Measurements from ENCODE around the gene MCCC1.
"Not testable (repeated sequence)": the region's sequence is repeated elsewhere in the genome, so short reads cannot be mapped to it uniquely, and the experiment has no call there.

Gene MCCC1

DNA sequence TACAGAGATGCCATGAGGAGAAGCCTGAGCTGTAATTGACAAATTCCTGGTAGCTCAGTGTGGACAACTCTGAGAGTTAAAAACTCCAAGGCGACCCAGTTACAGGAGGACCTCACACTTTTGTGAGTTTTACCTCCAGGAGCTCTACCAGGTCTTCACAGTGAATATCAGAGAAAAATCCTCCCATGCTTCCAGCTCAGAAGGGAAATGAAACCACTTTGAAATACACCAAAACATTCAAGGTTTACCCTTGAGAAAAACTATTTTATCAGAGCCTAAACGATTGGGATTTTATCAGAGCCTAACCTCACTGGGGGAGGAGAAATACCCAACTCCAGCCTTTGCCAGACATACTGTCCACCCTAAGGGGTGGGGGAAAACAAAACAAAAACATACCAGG lies 52.4 kb downstream of the MCCC1 start:
- DNase-seq (ENCODE audit: low spot score) = no peak

DNA sequence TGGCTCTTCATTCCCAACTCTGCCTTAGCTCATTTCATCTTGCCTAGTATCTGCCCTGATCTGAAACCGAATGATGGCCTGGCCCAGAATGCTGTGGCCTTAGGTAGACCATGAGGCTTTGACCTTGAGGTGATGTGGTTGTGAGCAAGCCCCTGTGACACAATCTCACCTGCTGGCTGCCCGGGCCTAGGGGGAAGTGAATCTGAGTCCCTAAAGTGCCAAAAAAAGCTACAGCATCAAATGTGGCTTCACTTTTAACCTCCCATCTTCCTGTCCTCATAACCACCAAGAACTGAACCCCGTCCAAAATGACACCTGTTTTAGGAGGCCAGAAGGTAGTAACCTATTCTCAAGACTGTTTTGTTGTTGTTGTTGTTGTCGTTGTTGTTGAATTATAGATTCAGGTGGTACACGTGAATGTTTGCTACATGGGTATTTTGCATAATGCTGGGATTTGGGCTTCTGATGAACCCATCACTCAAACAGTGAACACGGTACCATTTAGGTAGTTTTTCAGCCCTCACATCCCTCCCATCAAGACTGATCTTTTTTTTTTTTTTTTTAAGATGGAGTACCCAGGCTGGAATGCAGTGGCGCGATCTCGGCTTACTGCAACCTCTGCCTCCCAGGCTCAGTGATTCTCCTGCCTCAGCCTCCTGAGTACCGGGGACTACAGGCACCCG lies 54.6 kb downstream of the MCCC1 start:
- no peak for DNase-seq (ENCODE audit: low spot score)

DNA sequence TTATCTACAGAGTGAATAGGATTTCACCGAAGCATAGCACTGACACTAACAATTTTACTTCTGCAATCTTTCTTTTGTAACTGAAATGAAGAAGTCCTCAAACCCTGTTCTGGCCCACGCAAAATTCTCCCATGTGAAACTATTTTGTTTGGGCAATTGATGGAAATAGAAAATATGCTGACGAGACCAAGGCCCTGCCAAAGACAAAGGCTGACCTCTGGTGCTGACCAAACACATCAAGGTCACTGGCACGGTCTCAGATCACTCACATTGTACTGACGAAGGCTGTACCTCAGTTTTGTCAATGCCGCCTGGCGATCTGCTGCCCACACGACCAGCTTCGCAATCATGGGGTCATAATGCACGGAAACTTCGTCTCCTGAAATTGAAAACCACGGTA lies 60.5 kb downstream of the MCCC1 start:
- DNase-seq (ENCODE audit: low spot score) = no peak

- no peak for DNase-seq (ENCODE audit: low spot score)
Observed at GRCh38 chr3:183038221-183038620, 61.1 kb downstream of the MCCC1 start.

DNA sequence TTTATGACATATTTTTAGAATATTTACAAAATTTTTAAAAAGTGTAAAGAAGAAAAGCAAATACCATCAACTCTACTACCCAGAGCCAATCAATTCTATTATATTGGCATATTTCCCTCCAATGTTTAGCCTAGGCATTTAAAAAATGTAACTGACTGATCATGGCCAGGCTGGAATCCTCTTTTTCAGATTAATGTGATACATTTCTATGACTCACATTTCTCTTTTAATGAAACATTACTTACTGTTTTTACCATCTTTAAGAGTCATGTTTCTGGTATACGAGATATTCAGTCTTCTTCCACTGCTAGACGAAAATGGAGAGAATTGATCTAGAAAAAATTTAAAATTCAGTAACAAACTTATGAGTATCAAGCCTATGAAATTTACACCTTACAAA lies 65.5 kb downstream of the MCCC1 start:
- DNase-seq (ENCODE audit: low spot score) = no peak

DNA sequence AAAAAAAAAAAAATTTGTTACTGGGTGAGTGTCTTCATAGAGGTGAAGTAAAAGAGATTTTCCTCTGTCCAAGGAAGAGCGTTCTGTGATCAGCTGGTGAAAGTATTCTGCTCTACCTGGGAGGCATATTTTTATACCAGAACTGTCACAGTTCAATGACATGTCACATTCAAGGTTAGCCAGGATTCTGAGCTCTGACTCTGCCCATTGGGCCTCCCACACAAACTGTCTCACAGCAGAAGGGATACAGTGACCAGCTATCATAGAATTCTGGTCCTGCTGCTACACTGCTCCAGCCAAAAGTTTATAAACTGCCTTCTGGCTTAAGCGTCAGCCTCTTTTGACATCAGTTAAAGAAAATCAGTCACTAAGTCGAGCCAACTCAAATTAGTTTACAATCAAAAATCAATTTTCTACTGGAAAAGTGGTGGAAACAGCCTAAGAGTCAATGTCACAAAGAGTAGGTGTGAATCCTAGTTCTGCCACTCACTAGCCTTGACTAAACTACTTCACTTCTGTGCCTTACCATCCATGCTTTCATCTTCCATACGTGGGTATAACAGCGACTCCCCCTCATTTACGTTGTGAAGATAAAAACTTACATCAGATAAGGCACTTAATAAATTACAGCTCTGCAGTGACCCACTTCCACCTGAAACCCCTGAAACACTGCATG lies 66.3 kb downstream of the MCCC1 start:
- no peak for DNase-seq (ENCODE audit: low spot score)

GRCh38 chr3:183031826-183032225 lies 67.5 kb downstream of the MCCC1 start:
- no peak for DNase-seq (ENCODE audit: low spot score)

GRCh38 chr3:183028416-183028815 lies 70.9 kb downstream of the MCCC1 start:
- no peak for DNase-seq (ENCODE audit: low spot score)

DNA sequence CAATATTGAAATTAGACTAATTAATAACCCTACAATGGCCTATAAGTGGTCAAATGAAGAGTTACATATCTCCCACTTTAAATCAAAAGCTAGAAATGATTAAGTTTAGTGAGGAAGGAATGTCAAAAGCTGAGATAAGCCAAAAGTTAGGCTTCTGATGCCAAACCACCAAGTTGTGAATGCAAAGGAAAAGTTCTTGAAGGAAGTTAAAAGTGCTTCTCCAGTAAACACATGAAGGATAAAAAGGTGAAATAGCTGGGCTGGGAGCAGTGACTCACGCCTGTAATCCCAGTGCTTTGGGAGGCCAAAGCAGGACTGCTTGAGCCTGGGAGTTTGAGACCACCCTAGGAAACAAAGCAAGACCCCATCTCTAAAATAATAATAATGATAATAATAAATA lies 72.0 kb downstream of the MCCC1 start:
- no peak for DNase-seq (ENCODE audit: low spot score)

DNA sequence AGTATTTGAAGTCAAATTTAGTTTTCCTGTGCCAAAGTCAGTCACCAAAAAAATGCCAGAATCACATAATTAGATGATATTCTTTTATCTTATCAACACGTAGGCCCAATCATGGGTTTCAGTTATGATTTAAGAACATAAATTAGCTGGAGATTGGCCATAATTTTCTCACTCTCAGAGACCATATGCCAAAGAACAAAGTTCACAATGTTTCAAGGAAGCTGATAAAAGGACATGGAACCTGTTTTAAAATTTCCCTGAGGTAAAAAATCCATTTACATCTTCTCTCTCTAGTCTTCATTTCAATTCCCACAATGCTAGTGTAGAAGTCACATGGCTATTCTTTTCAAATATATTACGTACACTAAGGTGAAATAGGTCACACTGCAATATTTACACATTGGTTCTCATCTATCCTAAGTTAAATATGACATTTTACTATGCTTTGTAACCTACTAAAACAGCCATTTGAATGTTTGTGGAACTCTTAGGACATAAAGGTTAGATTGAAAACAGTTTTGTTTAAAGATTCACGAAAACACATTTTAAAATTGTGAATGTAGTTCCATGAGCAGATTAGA lies 76.3 kb downstream of the MCCC1 start:
- DNase-seq (ENCODE audit: low spot score) = no peak

GRCh38 chr3:183018421-183019192 lies 80.7 kb downstream of the MCCC1 start:
- no peak for DNase-seq (ENCODE audit: low spot score)

DNA sequence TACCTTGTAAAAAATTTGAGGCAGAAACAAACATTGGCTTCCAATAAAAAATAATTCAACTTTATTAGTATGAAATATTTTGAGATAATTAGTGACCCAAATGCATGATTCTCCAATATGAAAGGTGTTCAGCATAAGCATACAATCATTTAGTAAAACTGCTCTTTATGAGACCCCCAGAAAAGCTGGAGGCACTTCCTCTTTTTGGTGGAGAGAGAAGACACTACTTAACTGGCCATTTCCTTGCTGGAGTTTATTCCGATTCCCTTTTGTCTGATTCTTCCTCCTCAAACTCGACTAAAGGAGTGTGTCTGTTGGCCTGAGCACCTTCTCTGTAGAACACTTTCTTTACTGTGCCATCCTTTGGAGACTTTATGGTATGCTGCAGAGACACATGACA lies 84.1 kb downstream of the MCCC1 start:
- no peak for DNase-seq (ENCODE audit: low spot score)

GRCh38 chr3:183013856-183014255 lies 85.4 kb downstream of the MCCC1 start:
- DNase-seq (ENCODE audit: low spot score) = no peak

DNA sequence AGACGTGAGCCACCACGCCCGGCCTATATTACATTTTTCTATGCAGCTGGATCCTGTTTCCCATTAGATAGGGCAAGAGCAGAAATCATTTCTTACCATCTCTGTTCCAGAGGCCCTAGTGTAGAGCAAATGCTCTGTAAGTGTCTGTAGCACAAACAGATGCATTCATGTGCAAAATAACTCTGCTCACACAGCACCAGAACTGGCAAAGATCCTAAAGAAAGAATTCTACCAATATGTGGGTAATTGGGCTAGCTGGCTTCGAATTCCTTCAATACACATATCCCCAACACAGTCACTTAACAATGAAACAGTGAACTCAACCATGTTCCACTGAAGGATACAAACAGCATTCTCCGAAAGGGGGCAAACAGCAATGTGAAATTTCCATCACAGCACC lies 86.2 kb downstream of the MCCC1 start:
- DNase-seq (ENCODE audit: low spot score) = no peak

DNA sequence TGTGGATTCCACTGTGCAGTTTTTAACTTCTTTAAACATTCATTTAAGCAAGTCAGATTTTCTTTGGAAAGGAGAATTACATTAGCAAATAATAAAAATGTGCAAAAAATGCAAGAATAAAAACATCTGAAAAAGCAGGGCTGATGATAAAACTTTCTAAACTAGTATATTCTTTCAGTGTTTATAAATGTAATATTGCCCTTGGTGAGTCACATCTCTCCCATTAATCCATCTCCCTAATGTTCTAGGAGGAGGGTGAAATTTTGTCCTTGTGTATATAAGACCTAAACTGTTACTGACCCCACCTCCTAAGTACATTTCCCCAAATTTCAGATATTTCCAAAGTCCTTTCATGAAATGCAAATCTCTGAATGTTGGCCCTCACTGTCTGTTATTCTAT lies 90.5 kb downstream of the MCCC1 start:
- DNase-seq (ENCODE audit: low spot score) = no peak

- no peak for DNase-seq (ENCODE audit: low spot score)
Observed at GRCh38 chr3:183008303-183008702, 91.0 kb downstream of the MCCC1 start.

DNA sequence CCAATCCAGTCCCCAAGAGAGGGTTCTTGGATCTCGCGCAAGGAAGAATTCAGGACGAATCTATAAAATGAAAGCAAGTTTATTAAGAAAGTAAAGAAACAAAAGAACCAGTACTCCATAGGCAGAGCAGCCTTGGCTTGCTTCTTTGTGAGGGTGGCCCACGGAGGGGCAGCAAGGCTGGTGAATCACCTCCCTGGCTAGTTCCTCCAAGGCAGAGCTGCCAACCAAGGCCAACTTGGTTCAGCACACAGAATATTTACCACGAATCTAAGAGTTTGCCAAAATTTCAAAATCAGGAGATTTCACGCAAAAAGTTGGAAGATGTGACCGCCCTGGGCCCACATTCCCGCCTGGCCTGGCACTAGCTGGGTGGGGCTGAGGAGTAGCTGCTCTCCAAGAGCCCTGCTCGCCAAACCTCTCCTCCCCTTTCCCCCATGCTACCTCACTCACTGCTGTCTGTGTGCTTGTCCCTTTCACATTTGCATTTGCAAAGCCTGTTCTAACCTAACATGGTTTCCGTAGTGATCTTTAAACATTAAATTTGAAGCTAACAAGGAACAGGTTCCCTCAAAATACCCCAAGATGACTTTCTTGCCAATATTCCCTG lies 92.8 kb downstream of the MCCC1 start:
- no peak for DNase-seq (ENCODE audit: low spot score)

DNA sequence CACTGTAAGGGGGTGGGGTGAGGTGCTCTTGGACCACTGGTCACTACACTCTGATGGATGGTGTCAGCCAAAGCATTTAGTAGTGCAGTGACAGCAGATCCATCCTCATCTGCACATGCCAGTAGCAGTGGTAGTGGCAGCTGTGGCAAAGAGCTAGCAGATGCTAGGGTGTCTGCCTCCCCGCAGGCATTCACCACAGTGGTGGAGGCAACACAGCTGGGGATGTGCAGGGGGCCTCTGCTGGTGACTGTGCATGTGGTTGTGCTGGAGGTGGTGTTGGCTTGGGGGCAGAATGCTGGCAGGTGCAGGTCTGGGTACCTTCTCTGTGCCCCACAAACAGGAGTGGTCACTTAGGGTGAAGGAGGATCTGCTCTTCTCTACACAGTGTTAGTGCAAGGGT lies 99.5 kb downstream of the MCCC1 start:
- DNase-seq (ENCODE audit: low spot score) = no peak

- DNase-seq (ENCODE audit: low spot score) = not testable (repeated sequence)
Observed at GRCh38 chr3:182993486-182994201, 105.7 kb downstream of the MCCC1 start.

GRCh38 chr3:182989566-182989965 lies 109.7 kb downstream of the MCCC1 start:
- DNase-seq (ENCODE audit: low spot score) = no peak

DNA sequence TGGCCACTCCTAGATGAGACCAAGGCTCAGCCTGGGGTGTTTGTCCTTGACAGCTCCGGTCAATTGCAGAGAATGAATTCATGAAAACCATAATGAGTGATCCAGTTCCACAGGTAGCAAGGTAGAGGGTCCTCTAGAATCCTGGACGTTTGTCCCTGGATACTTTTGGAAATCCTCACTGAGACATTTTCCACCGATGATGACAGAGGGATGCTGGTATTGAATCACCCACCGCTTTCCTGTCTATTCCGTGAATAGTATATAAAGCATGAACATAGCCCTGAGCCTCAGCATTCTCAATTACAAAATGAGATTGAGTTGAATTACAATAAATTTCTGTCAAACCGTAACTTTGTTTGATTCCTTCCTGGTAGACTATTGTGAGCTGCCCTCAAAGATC lies 113.3 kb downstream of the MCCC1 start:
- DNase-seq (ENCODE audit: low spot score) = no peak

GRCh38 chr3:182983876-182984275 lies 115.4 kb downstream of the MCCC1 start:
- DNase-seq (ENCODE audit: low spot score) = no peak
